Panc1 (cell line): ENCODE results near the gene TIMP3. TPM values are rescaled to one million over a fixed set of nuclear protein-coding genes. Genes with fewer than 3 reads are reported as not detected.

Source experiments
- ATAC-seq: fragments of 200-7000 bp; cut with Tn5 transposase; 2 replicates; pipeline ENCODE4 v1.9.1; 2020; ENCODE audit warnings: mild to moderate bottlenecking, moderate library complexity
- BruUV-seq: library from RNA; stranded (reverse); fragments of 400-500 nt; replicated peaks from 2 replicates; lab custom pipeline; 2021; lab: Mats Ljungman, UMichigan
- CTCF ChIA-PET: fragments of 300-600 bp; sonication (Branson Sonifier 250); formaldehyde crosslinking; loops from one replicate; lab custom pipeline; 2022; ENCODE audit warnings: antibody characterized with exemption; lab: Charles Lee
- POLR2A ChIA-PET: fragments of 300-600 bp; sonication (Branson Sonifier 250); formaldehyde crosslinking; loops from one replicate; lab custom pipeline; 2022; ENCODE audit warnings: antibody characterized with exemption; lab: Charles Lee
- DNase-seq: peaks from one replicate; pipeline ENCODE4 v3.0.0-alpha.2; 2010; ENCODE audit warnings: low read depth, low spot score
- H3K27ac ChIP-seq: 2 replicates; pipeline ENCODE4 v1.5.1; 2011; ENCODE audit warnings: mild to moderate bottlenecking, low read length, inconsistent platforms
- H3K27me3 ChIP-seq: fragments of 200-500 bp; sonication (Bioruptor generic); 2 replicates; pipeline ENCODE4 v1.6.0; 2014; ENCODE audit warnings: low read length, inconsistent platforms; ENCODE audit not compliant: control insufficient read depth, insufficient read depth
- H3K36me3 ChIP-seq: fragments of 200-500 bp; sonication (Bioruptor generic); 2 replicates; pipeline ENCODE4 v1.5.1; 2014; ENCODE audit warnings: inconsistent platforms, mild to moderate bottlenecking, low read length, moderate library complexity; ENCODE audit not compliant: control insufficient read depth, insufficient read depth
- H3K4me1 ChIP-seq: 2 replicates; pipeline ENCODE4 v1.5.1; 2011; ENCODE audit warnings: inconsistent platforms, mild to moderate bottlenecking, low read length, moderate library complexity; ENCODE audit not compliant: control insufficient read depth, insufficient read depth
- H3K4me3 ChIP-seq, 2 experiments: 2 replicates each; pipeline ENCODE4 v1.5.1; 2011 to 2012; ENCODE audit warnings: low read depth in 2 of 2, low read length in 2 of 2, mild to moderate bottlenecking in 2 of 2, inconsistent platforms in 1 of 2, moderate library complexity in 1 of 2
- H3K9me3 ChIP-seq: fragments of 200-500 bp; sonication (Bioruptor generic); 2 replicates; pipeline ENCODE4 v1.5.1; 2014; ENCODE audit warnings: low read depth, mild to moderate bottlenecking, inconsistent platforms, low read length, moderate library complexity; ENCODE audit not compliant: control insufficient read depth, insufficient read depth
- CTCF ChIP-seq: fragments of 450-650 bp; IDR thresholded peaks from 2 replicates; pipeline ENCODE4 v1.5.1; 2017; ENCODE audit warnings: mild to moderate bottlenecking
- POLR2AphosphoS5 ChIP-seq: IDR thresholded peaks from 2 replicates; pipeline ENCODE4 v1.6.1; 2012; ENCODE audit warnings: mild to moderate bottlenecking, low read depth, low read length, moderate library complexity
- REST ChIP-seq, 2 experiments: IDR thresholded peaks; 2 replicates each; pipeline ENCODE4 v1.6.1; 2011 to 2012; ENCODE audit warnings: low read depth in 2 of 2, control low read depth in 1 of 2, low read length in 1 of 2, mild to moderate bottlenecking in 1 of 2, moderate library complexity in 1 of 2; ENCODE audit not compliant: insufficient read depth in 1 of 2
- SIN3A ChIP-seq: IDR thresholded peaks from 2 replicates; pipeline ENCODE4 v1.6.1; 2012; ENCODE audit warnings: low read depth, mild to moderate bottlenecking, low read length, moderate library complexity, borderline replicate concordance; ENCODE audit not compliant: insufficient read depth
- TCF7L2 ChIP-seq: IDR thresholded peaks from 2 replicates; pipeline ENCODE4 v1.6.1; 2011; ENCODE audit warnings: mild to moderate bottlenecking, low read depth, low read length, inconsistent platforms
- in situ Hi-C: cut with HindIII; loops from 2 replicates; pipeline ENCODE4 v1.10.0; 2016; ENCODE audit warnings: low sequenced_read_pairs, low pct_unique_long_range_greater_than_20kb
- intact Hi-C: fragments of 100-400 bp; cut with micrococcal nuclease; formaldehyde crosslinking; loops from one replicate; pipeline ENCODE4 v1.10.0; 2022; ENCODE audit not compliant: unreplicated experiment
- total RNA-seq: library from RNA; stranded (reverse); gene quantifications from one replicate; pipeline ENCODE4 v1.2.1, GENCODE V29; 2021; ENCODE audit not compliant: unreplicated experiment

TIMP3 gene
- total RNA-seq, 1 experiment from 2014 or later: 0.67 TPM

- H3K27ac ChIP-seq: peak overlapping the region; percentile 7; the same call in 1 of the 2 replicates
These were observed 12.4 kb upstream of the TIMP3 start for GRCh38 chr22:32788904-32789624.

More at GRCh38 chr22:32788904-32789624, 12.4 kb upstream of the TIMP3 start:
- ChIA-PET CTCF (no interaction called here), POLR2A (no interaction called here)
- intact Hi-C loops: no loop called here
- no peaks in the 10 kb centered on the region for H3K36me3 ChIP-seq
- no peaks in the 10 kb centered on the region for H3K9me3 ChIP-seq
- no peaks in the 10 kb centered on the region for H3K4me1 ChIP-seq
- in situ Hi-C loops: no loop called here
- no peaks in the 10 kb centered on the region for H3K27me3 ChIP-seq
- ATAC-seq (no peak), DNase-seq (no peak)
- no peak for TF ChIP-seq SIN3A
- no peak for TF ChIP-seq CTCF
- TF ChIP-seq REST (IDR thresholded peaks at IDR 0.05; ENCODE audit: insufficient read depth in 1 of 2, low read depth in 2 of 2, low read length in 1 of 2): no peak
- no peak for TF ChIP-seq TCF7L2
- TF ChIP-seq POLR2AphosphoS5: no peak
- H3K4me3 ChIP-seq: no peak overlapping the region
- no TSS peak for BruUV-seq
